DND-41 (cell line): ENCODE measurements around the gene ASIC2.

Experiments used
- ATAC-seq: fragments of 200-7000 bp; cut with Tn5 transposase; 3 replicates; pipeline ENCODE4 v1.9.1; 2021; ENCODE audit warnings: low read depth; ENCODE audit not compliant: insufficient read depth
- DNase-seq: peaks from one replicate; pipeline ENCODE4 v3.0.0-alpha.2; 2020
- H2AFZ ChIP-seq: 2 replicates; pipeline ENCODE4 v1.6.0; 2012; ENCODE audit warnings: low read depth, low read length
- H3K27ac ChIP-seq: 2 replicates; pipeline ENCODE4 v1.5.1; 2012; ENCODE audit warnings: low read length, inconsistent platforms
- H3K27me3 ChIP-seq: fragments of 200-600 bp; sonication (generic); 2 replicates; pipeline ENCODE4 v1.6.0; 2012; ENCODE audit warnings: low read length, mild to moderate bottlenecking, inconsistent platforms; ENCODE audit not compliant: insufficient read depth, poor library complexity
- H3K36me3 ChIP-seq: 2 replicates; pipeline ENCODE4 v1.5.1; 2012; ENCODE audit warnings: low read length, inconsistent platforms; ENCODE audit not compliant: insufficient read depth
- H3K4me1 ChIP-seq: 2 replicates; pipeline ENCODE4 v1.5.1; 2012; ENCODE audit warnings: mild to moderate bottlenecking, low read length; ENCODE audit not compliant: insufficient read depth
- H3K4me2 ChIP-seq: 2 replicates; pipeline ENCODE4 v1.6.0; 2012; ENCODE audit warnings: mild to moderate bottlenecking, moderate library complexity, low read length, inconsistent platforms; ENCODE audit not compliant: insufficient read depth
- H3K4me3 ChIP-seq, 2 experiments: fragments of 200-600 bp in 1 of 2; shearing (Covaris generic) in 1 of 2; 2 replicates each; pipeline ENCODE4 v1.5.1; 2012 to 2016; ENCODE audit warnings: inconsistent platforms in 2 of 2, low read length in 2 of 2, mild to moderate bottlenecking in 2 of 2, low read depth in 1 of 2, moderate library complexity in 1 of 2
- H3K79me2 ChIP-seq: 2 replicates; pipeline ENCODE4 v1.6.0; 2012; ENCODE audit warnings: low read length, inconsistent platforms; ENCODE audit not compliant: insufficient read depth
- H3K9ac ChIP-seq: 2 replicates; pipeline ENCODE4 v1.6.0; 2012; ENCODE audit warnings: low read depth, mild to moderate bottlenecking, inconsistent platforms, low read length, moderate library complexity
- H3K9me3 ChIP-seq: 2 replicates; pipeline ENCODE4 v1.5.1; 2012; ENCODE audit warnings: low read length, moderate library complexity, mild to moderate bottlenecking, inconsistent platforms; ENCODE audit not compliant: insufficient read depth, severe bottlenecking
- H4K20me1 ChIP-seq: 2 replicates; pipeline ENCODE4 v1.6.0; 2012; ENCODE audit warnings: low read length; ENCODE audit not compliant: insufficient read depth
- EZH2 ChIP-seq: IDR thresholded peaks from 3 replicates; pipeline ENCODE4 v1.6.1; 2012; ENCODE audit warnings: borderline replicate concordance, low read depth, mild to moderate bottlenecking, moderate library complexity, low read length, inconsistent platforms; ENCODE audit not compliant: severe bottlenecking
- TF ChIP-seq, protein P1 (sequence below): IDR thresholded peaks from 2 replicates; pipeline ENCODE4 v1.5.1; 2012; ENCODE audit warnings: borderline replicate concordance, low read length, moderate library complexity, mild to moderate bottlenecking; ENCODE audit not compliant: poor library complexity, severe bottlenecking; ENCODE audit errors: extremely low read depth

The ASIC2 gene

DNA sequence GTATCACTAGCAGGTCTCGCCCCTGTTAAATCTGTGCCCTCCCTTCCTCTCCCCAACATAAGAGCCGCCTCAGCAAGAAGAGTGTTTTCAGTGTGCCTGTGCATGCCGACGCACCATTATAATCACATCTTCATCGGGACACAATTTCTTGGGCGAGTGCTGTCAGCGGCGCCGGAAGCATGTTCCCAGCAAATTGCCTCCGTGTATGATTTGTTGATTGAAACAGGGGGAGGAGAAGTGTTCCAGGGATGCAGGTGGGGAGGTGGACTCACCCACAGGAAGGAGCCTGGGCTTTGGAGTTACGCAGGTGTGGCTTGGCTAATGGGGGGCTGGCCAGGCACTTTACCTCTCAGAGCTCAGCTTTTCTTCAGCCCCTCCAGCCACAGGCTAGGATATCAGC, 247.9 kb downstream of the ASIC2 start:
- Histone ChIP-seq H3K9me3 (no peaks in the 10 kb centered on the region), H3K36me3 (no peaks in the 10 kb centered on the region), H3K27me3 (no peaks in the 10 kb centered on the region), H3K9ac (no peak overlapping the region), H4K20me1 (no peaks in the 10 kb centered on the region), H3K4me2 (no peak overlapping the region), H3K4me1 (no peaks in the 10 kb centered on the region), H2AFZ (no peak overlapping the region), H3K79me2 (no peaks in the 10 kb centered on the region), H3K27ac (no peak overlapping the region), H3K4me3 (no peak overlapping the region)
- TF ChIP-seq EZH2 = no peak
- TF ChIP-seq, protein P1, sequence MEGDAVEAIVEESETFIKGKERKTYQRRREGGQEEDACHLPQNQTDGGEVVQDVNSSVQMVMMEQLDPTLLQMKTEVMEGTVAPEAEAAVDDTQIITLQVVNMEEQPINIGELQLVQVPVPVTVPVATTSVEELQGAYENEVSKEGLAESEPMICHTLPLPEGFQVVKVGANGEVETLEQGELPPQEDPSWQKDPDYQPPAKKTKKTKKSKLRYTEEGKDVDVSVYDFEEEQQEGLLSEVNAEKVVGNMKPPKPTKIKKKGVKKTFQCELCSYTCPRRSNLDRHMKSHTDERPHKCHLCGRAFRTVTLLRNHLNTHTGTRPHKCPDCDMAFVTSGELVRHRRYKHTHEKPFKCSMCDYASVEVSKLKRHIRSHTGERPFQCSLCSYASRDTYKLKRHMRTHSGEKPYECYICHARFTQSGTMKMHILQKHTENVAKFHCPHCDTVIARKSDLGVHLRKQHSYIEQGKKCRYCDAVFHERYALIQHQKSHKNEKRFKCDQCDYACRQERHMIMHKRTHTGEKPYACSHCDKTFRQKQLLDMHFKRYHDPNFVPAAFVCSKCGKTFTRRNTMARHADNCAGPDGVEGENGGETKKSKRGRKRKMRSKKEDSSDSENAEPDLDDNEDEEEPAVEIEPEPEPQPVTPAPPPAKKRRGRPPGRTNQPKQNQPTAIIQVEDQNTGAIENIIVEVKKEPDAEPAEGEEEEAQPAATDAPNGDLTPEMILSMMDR = no peak
- no peak for ATAC-seq
- DNase-seq = no peak

DNA sequence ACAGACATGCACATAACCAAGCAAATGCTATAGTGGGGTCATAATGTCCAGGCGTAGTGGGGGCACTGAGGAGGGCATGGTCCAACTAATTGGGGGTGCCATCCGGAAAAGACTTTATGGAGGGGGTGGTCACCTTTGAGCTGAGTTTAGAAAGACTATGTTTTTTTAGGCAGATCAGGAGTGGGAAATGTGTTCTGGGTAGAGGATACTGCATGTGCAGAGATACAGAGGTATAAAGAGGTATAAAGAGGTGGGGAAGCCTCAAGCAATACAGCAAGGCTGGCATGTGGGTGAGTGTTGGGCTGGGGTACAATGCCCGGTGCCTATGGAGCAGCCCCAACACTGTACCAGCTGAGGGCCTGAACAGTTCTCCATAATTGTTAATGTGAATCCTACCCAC, 248.3 kb downstream of the ASIC2 start:
- Histone ChIP-seq H3K4me3 (no peak overlapping the region), H4K20me1 (no peaks in the 10 kb centered on the region), H3K27ac (no peak overlapping the region), H3K9ac (no peak overlapping the region), H3K27me3 (no peaks in the 10 kb centered on the region), H3K36me3 (no peaks in the 10 kb centered on the region), H3K79me2 (no peaks in the 10 kb centered on the region), H3K4me1 (no peaks in the 10 kb centered on the region), H2AFZ (no peak overlapping the region), H3K4me2 (no peak overlapping the region), H3K9me3 (no peaks in the 10 kb centered on the region)
- ATAC-seq (no peak), DNase-seq (no peak)
- TF ChIP-seq, protein P1 = no peak
- no peak for TF ChIP-seq EZH2

DNA sequence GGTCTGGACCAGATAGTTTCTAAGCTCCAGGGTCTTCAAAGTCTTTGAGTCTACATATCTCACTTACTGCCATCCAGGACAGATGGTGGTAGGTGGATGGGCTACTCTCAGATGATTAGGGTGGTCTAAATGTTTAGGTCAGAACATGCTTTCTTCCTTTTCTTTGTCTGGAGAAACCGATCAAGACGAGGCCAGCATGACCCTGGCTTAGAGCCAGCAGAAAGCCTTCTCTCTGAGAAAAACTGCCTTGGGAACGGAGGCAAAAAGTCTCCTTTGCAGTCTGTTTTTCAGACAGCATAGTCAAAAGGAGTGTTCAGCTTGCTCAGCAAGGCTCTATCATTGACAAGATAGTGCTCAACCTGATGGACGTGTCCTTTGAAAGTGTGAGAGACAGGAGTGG, 252.6 kb downstream of the ASIC2 start:
- Histone ChIP-seq H3K79me2 (no peaks in the 10 kb centered on the region), H3K9me3 (no peaks in the 10 kb centered on the region), H3K4me2 (no peak overlapping the region), H3K36me3 (no peaks in the 10 kb centered on the region), H3K27me3 (no peaks in the 10 kb centered on the region), H3K4me3 (no peak overlapping the region), H3K9ac (no peak overlapping the region), H4K20me1 (no peaks in the 10 kb centered on the region), H3K27ac (no peak overlapping the region), H3K4me1 (no peaks in the 10 kb centered on the region), H2AFZ (no peak overlapping the region)
- DNase-seq (no peak), ATAC-seq (no peak)
- TF ChIP-seq EZH2 = no peak
- TF ChIP-seq, protein P1 = no peak

DNA sequence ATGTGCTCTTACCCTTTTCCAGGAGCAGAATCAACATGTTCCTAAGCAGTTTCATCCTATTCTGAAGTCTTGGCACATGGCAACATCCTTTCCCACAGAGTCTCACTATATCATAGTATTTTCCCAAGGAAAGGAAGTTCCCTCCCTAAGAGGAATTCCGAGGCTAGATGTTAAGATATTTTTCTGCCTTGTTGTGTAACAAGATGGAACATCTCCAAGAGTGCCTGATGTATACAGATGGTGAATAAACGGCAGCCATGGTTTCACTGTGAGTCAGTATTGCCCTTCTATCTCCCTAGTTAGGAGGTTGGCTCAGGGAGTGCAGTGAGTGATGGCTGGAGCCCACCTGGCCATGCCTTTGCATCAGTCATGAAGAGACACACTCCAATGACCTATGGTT, 253.2 kb downstream of the ASIC2 start:
- no peak overlapping the region for H3K27ac ChIP-seq
- no peak overlapping the region for H3K4me3 ChIP-seq
- TF ChIP-seq, protein P1 = no peak
- no peak for TF ChIP-seq EZH2
- H3K27me3 ChIP-seq = no peaks in the 10 kb centered on the region
- ATAC-seq (no peak), DNase-seq (no peak)
- no peaks in the 10 kb centered on the region for H3K79me2 ChIP-seq
- no peak overlapping the region for H3K9ac ChIP-seq
- no peaks in the 10 kb centered on the region for H4K20me1 ChIP-seq
- no peaks in the 10 kb centered on the region for H3K36me3 ChIP-seq
- H2AFZ ChIP-seq = no peak overlapping the region
- no peak overlapping the region for H3K4me2 ChIP-seq
- no peaks in the 10 kb centered on the region for H3K4me1 ChIP-seq
- H3K9me3 ChIP-seq = no peaks in the 10 kb centered on the region
